Activated T-cell treated with anti-CD3 and anti-CD28 coated beads for 4 hours (primary cell): ENCODE results near the gene NFKBIE.
A peak's percentile ranks its signal among the peaks of the same experiment; 100 is the strongest.
"Not testable (repeated sequence)": the region's sequence is repeated elsewhere in the genome, so short reads cannot be mapped to it uniquely, and the experiment has no call there.

Experiments
- DNase-seq: peaks from one replicate; pipeline ENCODE4 v3.0.0-alpha.2; 2020

NFKBIE gene

GRCh38 chr6:44238687-44239350, 26.5 kb downstream of the NFKBIE start:
- no peak for DNase-seq

DNA sequence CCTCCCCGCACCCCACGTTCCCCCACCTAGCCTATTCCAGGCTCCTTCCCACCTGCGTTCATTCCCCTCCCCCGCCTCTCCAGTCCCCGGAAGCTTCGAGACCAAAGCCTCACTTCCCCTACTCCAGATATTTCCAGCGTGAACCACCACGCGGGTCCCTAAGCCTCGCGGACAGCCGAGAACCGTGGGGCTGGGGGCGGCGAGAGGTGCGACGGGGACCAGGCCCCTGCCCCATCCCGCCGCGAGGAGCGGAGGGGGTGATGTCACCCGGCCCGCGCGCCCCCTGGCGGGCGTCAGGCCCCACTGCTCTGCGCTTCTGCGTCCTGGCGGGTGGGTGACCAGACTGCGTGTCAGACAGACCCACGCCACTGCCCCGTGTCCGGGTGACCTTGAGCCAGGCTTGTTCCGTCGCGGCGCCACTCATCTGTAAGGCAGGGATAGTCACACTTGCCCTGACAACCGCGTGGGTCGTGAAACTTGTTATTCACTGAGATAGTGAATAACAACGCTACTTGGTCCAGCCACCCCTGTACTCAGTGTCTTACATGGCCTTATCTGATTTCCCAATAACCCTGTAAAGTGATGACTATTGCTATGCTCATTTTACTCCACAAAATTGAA, 27.4 kb downstream of the NFKBIE start:
- DNase-seq: peak; percentile 74

DNA sequence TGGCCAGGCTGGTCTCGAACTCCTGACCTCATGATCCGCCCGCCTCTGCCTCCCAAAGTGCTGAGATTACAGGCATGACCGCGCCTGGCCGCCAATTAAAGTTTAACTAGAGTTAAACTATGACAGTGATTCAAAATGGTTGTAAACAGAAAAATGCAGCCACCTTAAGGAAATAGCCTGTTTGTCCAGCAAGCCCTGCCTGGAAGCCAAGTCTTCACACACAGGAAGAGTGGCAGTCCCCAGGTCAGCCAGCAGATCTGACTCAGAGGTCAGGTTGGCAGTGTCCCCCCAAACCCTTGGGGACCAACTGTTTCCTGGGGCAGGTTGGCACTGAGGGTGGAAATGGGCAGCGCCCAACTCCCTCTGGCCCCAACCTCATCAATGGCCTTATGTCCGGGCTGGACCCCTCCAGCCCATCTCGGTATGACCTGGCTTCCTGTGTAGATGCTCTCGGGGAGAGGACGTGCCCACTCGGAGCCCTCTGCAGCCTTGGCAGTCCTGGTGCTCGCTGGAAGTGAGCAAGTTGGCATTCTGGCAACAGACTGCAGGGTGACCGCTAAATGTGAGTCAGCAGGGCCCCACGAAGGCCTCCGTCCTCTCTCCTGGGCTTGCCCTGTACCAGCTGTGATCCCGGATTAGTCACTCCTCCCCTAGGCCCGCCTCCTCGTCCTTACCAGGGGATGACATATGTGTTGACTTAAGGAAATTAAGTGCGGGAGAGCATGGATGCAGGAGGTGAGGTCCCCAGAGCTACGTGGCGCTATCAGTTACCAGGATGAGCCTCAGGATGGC, 28.1 kb downstream of the NFKBIE start:
- DNase-seq: peak; percentile 51

- no peak for DNase-seq
Observed at GRCh38 chr6:44235891-44236516, 29.3 kb downstream of the NFKBIE start.

DNA sequence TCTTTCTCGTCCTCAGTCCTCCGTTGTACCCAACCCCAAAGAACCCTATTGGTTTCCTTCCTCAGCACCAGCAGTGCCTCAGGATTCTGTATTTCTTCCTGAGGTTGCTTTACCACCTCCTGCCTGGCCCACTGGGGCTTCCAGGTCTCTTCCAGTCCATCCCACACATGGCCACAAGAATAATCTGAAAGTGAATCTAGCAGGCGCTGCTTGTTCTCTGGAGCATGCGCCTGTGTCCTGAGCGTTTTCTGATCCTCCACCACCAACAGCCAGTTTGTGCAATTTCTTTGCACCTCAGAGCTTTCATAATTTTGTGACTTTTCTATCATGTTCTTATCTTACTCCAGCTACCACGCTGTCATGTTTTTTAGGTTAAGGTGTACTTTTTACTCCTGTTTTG, 30.1 kb downstream of the NFKBIE start:
- no peak for DNase-seq

DNA sequence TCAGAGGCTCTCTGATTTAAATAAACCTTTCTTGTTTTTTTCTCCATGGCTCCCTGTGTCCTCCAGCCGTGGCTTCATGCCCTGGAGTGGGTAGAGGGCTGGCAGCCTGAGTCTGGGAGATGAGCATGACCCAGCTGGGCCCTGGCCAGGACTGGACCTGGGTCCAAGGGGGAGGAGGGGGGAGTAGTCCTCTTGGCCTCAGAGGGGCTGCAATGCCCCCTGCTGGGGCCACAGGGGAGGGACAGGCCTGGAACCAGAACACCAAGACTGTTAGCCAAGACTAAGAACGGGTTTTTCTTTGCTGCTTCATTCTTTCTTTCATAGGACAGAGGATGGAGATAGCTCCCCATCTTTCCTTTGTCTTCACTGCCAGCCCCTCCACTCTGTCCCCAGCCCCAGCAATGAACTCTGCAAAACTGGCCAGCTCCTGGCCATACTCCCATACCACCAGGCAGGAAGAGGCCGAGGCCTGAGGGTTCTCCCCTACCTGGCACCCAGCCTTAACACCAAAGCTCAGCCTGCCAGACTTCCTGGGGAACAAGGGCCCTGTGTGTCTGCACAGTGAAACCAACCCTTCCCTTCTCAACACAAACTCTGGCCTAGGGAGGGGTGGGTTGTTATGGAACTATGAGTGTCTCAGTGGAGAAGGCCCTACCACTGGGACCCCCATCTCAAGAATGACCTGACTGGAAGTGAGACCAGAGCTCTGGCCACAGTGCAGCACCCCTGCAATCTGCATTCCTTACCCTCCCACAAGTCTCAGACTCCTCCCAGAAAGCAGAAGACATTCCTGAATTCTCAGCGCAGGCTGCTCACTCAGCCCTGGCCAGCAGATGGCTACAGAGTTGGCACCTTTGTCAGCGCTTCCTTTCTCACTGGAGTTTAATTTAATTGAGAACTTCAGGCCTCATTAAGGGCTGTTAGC, 31.0 kb downstream of the NFKBIE start:
- DNase-seq: no peak

DNA sequence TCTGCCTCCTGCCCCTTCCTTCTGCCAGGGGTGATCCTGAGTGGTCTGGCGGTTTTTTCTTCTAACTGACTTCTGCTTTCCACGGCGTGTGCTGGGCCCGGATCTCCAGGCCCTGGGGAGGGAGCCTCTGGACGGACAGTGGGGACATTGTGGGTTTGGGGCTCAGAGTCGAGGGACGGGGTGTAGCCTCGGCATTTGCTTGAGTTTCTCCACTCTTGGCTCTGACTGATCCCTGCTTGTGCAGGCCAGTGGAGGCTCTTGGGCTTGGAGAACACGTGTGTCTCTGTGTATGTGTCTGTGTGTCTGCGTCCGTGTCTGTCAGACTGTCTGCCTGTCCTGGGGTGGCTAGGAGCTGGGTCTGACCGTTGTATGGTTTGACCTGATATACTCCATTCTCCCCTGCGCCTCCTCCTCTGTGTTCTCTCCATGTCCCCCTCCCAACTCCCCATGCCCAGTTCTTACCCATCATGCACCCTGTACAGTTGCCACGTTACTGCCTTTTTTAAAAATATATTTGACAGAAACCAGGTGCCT, 31.7 kb downstream of the NFKBIE start:
- DNase-seq: no peak

GRCh38 chr6:44232676-44233566, 32.4 kb downstream of the NFKBIE start:
- DNase-seq: no peak

- not testable (repeated sequence) for DNase-seq
Observed at GRCh38 chr6:44231426-44231825, 33.9 kb downstream of the NFKBIE start.

GRCh38 chr6:44230034-44230675, 35.2 kb downstream of the NFKBIE start:
- DNase-seq: no peak

GRCh38 chr6:44229376-44230033, 35.8 kb downstream of the NFKBIE start:
- DNase-seq: no peak

DNA sequence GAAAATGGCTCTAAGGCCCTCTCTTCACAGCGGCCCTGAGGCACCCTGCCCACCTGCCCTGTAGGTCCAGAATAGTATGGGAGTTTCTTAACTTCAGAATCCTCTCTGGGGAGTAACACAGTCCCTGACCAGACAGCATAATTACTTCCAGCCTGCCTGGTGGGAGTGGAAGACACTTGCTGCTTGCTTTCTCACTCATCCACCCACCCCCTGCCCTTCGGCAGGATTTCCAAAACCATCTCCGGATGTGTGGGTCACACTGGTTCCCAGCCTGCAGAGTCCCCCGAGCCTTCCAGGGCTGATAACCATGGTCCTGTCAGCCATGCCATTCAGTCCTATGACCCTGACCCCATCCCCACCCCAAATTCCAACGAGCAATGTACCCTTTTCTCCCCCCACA, 36.5 kb downstream of the NFKBIE start:
- no peak for DNase-seq

GRCh38 chr6:44228433-44228832, 36.9 kb downstream of the NFKBIE start:
- no peak for DNase-seq

- DNase-seq: no peak
Observed at GRCh38 chr6:44228031-44228430, 37.3 kb downstream of the NFKBIE start.

- DNase-seq: no peak
Observed at GRCh38 chr6:44227148-44227793, 38.1 kb downstream of the NFKBIE start.

- no peak for DNase-seq
Observed at GRCh38 chr6:44226368-44227147, 38.8 kb downstream of the NFKBIE start.

DNA sequence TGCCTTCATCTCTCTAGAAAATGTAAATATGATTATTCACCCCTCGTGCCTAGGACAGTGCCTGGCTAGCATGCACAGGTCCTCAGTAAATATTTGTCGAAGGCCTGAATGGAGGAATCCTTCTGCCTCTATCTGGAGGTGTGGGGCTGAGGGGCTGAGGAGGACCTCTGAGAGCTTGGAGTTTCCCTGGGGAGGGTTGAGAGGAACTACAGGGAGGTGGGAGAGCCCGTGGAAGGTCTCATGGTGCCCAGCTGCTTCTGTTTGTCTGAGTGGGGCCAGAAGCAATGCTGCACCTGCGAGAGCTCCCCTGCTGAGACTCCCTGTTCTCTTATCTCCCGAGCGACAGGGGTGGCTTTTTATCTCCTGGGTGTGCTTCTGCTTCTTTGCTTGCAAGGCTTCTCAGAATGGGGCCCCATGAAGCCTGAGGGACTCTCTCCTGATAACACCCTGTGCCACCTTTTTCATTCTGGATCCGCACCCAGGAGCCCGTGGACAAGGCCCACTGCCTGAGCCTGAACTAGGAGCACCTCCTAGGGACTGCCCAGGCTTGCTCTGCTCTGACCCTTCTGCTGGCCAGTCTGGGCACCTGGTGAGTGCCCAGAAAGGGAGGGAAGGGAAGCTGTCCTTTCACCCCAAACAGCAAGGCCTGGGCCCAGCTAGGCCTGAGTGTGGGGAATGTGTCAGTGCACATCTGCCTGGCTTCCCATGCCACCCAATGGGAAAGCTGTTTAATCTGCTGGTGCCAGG, 39.6 kb downstream of the NFKBIE start:
- no peak for DNase-seq

DNA sequence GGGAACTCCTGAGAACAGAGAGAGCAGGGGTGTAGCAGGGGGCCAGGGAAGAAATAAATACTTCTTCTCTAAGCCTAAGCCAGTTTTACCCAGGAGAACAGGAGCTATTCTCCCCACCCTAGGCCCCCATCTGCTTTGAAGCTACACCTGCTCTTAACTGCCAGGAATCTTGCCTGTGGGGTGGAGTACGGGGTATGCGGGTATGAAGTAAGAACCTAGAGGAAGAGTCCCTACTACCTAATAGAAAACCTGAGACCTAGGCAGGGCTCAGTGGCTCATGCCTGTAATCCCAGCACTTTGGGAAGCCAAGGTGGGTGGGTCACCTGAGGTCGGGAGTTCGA, 40.4 kb downstream of the NFKBIE start:
- no peak for DNase-seq
